MG63 (cell line): Measurements from ENCODE around the gene DMKN. TPM values are rescaled to one million over a fixed set of nuclear protein-coding genes. Genes with fewer than 3 reads are reported as not detected.
"Not testable (repeated sequence)": the region's sequence is repeated elsewhere in the genome, so short reads cannot be mapped to it uniquely, and the experiment has no call there.

Experiments
- DNase-seq: peaks from one replicate; pipeline ENCODE4 v3.0.0-alpha.2; 2020
- H3K27me3 ChIP-seq: fragments of 250-450 bp; sonication (Bioruptor Pico); 2 replicates; pipeline ENCODE4 v1.5.1; 2020; ENCODE audit warnings: mild to moderate bottlenecking, moderate library complexity
- H3K36me3 ChIP-seq: fragments of 250-450 bp; sonication (Bioruptor Pico); 2 replicates; pipeline ENCODE4 v1.5.1; 2020; ENCODE audit warnings: mild to moderate bottlenecking, moderate library complexity
- H3K4me3 ChIP-seq: fragments of 250-450 bp; sonication (Bioruptor Pico); 2 replicates; pipeline ENCODE4 v1.5.1; 2020; ENCODE audit warnings: mild to moderate bottlenecking, moderate library complexity
- H3K9me3 ChIP-seq: fragments of 250-450 bp; sonication (Bioruptor Pico); 2 replicates; pipeline ENCODE4 v1.5.1; 2020; ENCODE audit warnings: mild to moderate bottlenecking, moderate library complexity
- total RNA-seq: library from RNA; depleted of rRNA; stranded (reverse); fragments of >200 nt; shearing (Covaris generic); gene quantifications from 2 replicates; pipeline ENCODE4 v1.2.3, GENCODE V29; 2014; ENCODE audit warnings: low replicate concordance

DMKN gene
- total RNA-seq, 1 experiment from 2014 or later = not detected

DNA sequence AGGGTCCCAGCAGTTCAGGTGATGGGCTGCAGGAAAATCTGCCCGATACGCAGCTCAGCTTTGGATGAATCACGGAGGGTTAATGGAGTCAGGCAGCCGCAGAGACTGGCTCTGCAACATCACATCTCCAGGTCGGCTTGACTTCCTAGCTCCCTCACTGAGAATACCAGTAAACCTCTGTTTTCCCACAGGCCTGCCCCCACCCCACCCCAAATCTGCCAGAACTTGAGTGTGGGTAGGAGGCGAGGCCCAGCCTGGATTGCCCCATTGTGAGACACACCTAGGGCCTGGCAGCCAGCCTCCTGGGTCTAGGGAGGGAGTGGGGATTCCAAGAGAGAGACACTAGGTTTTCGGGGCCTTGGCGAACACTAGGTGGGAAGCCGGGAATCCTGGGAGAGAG lies 19.5 kb downstream of the DMKN start:
- Histone ChIP-seq H3K27me3 (peaks cover 34% of the 10 kb centered on the region), H3K36me3 (no peaks in the 10 kb centered on the region), H3K4me3 (no peak overlapping the region), H3K9me3 (no peaks in the 10 kb centered on the region)
- DNase-seq = no peak

GRCh38 chr19:35491836-35492360 lies 21.6 kb downstream of the DMKN start:
- no peak for DNase-seq
- Histone ChIP-seq H3K9me3 (no peaks in the 10 kb centered on the region), H3K36me3 (no peaks in the 10 kb centered on the region), H3K4me3 (no peak overlapping the region), H3K27me3 (peaks cover 53% of the 10 kb centered on the region)

GRCh38 chr19:35490364-35490763 lies 23.1 kb downstream of the DMKN start, which contains the start of gene KRTDAP:
Gene KRTDAP (minus strand): TSS chr19:35490464. CDS start chr19:35490442, 22 bp downstream.
- no peaks in the 10 kb centered on the region for H3K9me3 ChIP-seq
- no peak for DNase-seq
- peaks cover 61% of the 10 kb centered on the region for H3K27me3 ChIP-seq
- no peak within 1 kb of the TSS for H3K4me3 ChIP-seq
- H3K36me3 ChIP-seq = no peaks in the 10 kb centered on the region

- no peak for DNase-seq
- H3K4me3 ChIP-seq = no peak overlapping the region
- H3K27me3 ChIP-seq = peaks cover 61% of the 10 kb centered on the region
- no peaks in the 10 kb centered on the region for H3K9me3 ChIP-seq
- H3K36me3 ChIP-seq = no peaks in the 10 kb centered on the region
Measured at GRCh38 chr19:35488677-35489076, 24.8 kb downstream of the DMKN start.

DNA sequence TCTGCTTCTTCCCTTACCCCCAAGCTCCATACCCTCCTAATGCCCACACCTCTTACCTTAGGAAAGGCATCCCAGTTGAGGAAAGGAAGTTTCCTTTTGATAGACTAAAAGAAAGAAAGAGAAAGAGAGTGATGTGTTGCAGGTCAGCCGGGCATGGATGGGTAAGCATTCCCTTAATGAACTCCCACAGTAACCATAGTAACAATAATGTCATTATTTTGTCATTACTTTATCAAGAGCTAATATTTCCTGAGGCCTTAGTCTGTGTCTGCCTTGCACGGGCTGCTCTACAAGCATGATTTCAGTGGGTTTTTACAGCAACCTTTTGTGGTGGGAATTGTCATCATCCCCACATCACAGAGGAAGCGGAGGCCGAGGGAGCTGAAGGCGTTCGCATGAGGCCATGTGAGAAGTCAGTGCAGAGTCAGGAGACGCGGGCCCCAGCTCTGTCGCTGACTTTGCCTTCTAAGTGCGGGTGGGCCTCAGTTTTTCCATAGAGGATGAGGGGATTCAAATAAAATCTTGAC lies 25.7 kb downstream of the DMKN start:
- H3K27me3 ChIP-seq = peaks cover 57% of the 10 kb centered on the region
- no peaks in the 10 kb centered on the region for H3K36me3 ChIP-seq
- H3K4me3 ChIP-seq = no peak overlapping the region
- no peaks in the 10 kb centered on the region for H3K9me3 ChIP-seq
- no peak for DNase-seq

DNA sequence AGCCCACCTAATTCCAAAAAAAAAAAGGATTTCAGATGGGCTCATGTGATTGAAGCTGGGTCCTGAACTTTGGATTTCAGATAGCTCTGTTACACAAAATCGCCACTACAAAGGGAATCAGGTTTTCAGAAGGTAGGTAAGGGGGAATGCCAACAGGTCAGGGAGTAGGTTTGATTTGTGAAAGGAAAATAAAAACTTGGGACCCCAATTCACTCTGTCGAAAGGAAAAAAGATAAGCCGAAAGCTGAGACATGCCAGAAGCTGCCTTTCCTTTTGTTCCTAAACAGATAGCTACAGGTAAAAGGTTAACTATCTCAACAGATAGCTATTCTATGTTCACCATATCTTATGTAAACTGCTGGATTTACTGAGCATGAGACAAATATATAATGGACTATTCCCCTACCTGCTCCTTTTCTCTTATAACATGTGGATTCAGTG lies 27.2 kb downstream of the DMKN start:
- no peak for DNase-seq
- H3K27me3 ChIP-seq = peaks cover 48% of the 10 kb centered on the region
- no peaks in the 10 kb centered on the region for H3K36me3 ChIP-seq
- no peak overlapping the region for H3K4me3 ChIP-seq
- H3K9me3 ChIP-seq = no peaks in the 10 kb centered on the region

DNA sequence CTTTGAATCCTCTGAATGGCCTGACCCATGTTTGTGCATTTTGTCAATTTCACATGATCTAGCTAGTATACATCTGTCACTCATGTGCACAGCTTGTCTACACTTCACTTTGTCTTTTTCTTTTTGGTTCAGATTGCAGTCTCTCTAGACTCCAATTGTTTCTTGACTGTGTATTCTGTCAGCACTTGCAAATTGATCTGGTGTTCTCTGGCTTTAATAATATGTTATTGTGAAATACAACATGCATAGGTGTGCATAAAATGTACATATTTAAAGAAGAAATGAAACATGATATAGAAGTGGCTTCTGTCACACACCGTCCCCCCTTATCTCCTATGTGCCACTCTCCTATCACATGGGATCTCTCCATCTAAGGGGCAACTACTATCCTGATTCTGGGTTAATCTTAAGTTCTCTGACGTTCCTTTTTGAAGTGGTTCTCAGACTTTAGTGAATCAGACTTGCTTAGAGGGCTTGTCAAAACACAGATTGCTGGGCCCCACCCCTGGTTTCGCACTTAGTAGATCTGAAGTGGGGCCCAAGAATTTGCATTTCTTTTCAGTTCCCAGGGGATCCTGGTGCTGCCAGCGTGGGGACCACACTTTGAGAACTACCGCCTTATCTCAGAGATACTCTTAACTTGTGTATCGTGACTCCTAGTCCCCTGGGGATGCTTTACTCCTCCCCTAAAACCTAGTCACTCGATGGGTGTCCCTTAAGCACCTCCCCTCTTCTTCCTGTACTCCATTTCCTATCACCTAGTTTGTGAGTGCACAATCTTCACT lies 29.0 kb downstream of the DMKN start:
- peaks cover 41% of the 10 kb centered on the region for H3K27me3 ChIP-seq
- no peaks in the 10 kb centered on the region for H3K36me3 ChIP-seq
- H3K9me3 ChIP-seq = no peaks in the 10 kb centered on the region
- no peak overlapping the region for H3K4me3 ChIP-seq
- no peak for DNase-seq

DNA sequence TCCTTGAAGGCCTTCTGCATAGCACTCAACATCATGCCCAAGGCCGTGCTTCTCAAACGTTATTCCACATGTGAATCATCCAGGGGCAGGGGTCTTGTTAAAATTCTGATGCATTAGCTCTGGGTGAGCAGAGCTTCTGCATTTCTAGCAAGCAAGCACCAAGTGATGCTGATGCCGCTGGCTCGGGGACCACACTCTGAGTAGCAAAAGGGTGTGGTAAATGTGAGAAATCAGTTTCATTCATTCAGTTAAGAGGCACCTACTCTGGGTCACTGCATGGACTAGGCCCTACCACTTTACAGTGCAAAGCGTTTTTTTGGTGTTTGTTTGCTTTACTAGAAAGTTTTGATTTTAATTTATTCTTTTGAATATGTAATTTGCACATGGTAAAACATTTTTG lies 30.4 kb downstream of the DMKN start:
- no peaks in the 10 kb centered on the region for H3K36me3 ChIP-seq
- H3K4me3 ChIP-seq = no peak overlapping the region
- no peak for DNase-seq
- peaks cover 31% of the 10 kb centered on the region for H3K27me3 ChIP-seq
- H3K9me3 ChIP-seq = no peaks in the 10 kb centered on the region

GRCh38 chr19:35478794-35479677 lies 34.4 kb downstream of the DMKN start:
- Histone ChIP-seq H3K27me3 (peaks cover 12% of the 10 kb centered on the region; the same call in 1 of the 2 replicates), H3K36me3 (no peaks in the 10 kb centered on the region), H3K9me3 (no peaks in the 10 kb centered on the region), H3K4me3 (no peak overlapping the region)
- no peak for DNase-seq

DNA sequence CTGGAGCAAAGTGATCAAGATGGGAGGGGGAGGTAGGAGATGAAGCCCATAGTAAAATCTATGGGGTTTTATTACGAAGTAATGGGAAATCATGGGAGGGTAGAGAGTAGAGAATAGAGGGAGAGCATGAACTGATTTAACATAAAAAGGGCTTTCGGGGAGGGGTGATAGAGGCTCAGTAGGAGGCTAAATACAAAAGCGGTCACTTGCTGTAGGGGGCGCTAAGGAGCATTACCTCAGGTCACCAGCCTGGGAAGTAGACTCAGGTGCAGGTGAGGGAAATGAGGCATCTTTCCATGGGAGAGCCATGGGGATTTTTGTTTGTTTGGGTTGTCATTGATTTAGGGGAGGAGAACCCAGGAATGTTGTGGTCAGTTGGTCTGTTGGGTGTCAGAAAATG lies 37.3 kb downstream of the DMKN start:
- no peaks in the 10 kb centered on the region for H3K9me3 ChIP-seq
- DNase-seq = no peak
- H3K27me3 ChIP-seq = 0 out of 2 replicates have a peak, but pooled peaks cover 5% of the 10 kb centered on the region
- no peaks in the 10 kb centered on the region for H3K36me3 ChIP-seq
- no peak overlapping the region for H3K4me3 ChIP-seq

- H3K9me3 ChIP-seq, H3K36me3 ChIP-seq, H3K4me3 ChIP-seq, H3K27me3 ChIP-seq, DNase-seq: not testable (repeated sequence)
Measured at GRCh38 chr19:35474594-35474993, 38.9 kb downstream of the DMKN start.

- H3K36me3 ChIP-seq = no peaks in the 10 kb centered on the region
- peaks cover 2% of the 10 kb centered on the region; the same call in 1 of the 2 replicates for H3K27me3 ChIP-seq
- no peak for DNase-seq
- H3K4me3 ChIP-seq = no peak overlapping the region
- no peaks in the 10 kb centered on the region for H3K9me3 ChIP-seq
Measured at GRCh38 chr19:35474104-35474503, 39.3 kb downstream of the DMKN start.

DNA sequence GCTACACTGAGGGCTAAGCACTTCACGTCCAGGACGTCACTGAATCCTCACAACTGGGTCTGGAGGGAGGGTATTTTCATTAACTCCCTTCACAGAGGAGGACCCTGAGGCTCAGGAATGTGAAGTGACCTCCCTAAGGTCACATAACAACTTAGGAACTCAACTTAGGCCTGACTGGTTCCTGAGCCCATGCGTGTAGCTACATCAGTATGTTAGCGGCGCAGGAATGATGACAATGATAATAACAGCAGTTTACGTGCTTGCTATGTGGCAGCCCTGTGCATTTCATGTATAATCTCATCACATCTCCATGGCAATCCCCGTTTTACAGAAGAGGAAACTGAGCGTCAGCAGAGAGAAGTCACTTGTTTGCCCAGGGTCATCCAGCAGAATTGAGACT lies 41.5 kb downstream of the DMKN start:
- DNase-seq = no peak
- H3K36me3 ChIP-seq = no peaks in the 10 kb centered on the region
- H3K27me3 ChIP-seq = no peaks in the 10 kb centered on the region; the same call in 1 of the 2 replicates
- H3K9me3 ChIP-seq = no peaks in the 10 kb centered on the region
- no peak overlapping the region for H3K4me3 ChIP-seq

- not testable (repeated sequence) for DNase-seq, H3K36me3 ChIP-seq, H3K4me3 ChIP-seq, H3K27me3 ChIP-seq, H3K9me3 ChIP-seq
Measured at GRCh38 chr19:35471075-35471474, 42.4 kb downstream of the DMKN start.

DNA sequence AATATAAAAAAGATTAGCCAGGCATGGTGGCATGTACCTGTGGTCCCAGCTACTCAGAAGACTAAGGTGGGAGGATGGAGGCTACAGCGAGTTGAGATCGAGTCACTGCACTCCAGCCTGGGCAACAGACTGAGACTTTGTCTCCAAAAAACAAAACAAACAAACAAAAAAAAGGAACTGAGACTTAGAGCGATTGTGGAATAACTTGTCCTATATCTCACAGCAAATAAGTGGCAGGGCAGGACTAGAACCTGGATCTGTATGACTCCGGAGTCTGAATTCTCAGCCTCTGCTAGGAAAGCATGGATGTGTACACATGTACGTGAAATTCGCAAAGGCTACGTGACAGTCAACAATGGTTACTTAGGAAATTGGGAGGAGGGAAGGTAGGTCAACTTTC lies 43.3 kb downstream of the DMKN start:
- H3K9me3 ChIP-seq = no peaks in the 10 kb centered on the region
- no peaks in the 10 kb centered on the region for H3K36me3 ChIP-seq
- DNase-seq = no peak
- no peak overlapping the region for H3K4me3 ChIP-seq
- peaks cover 5% of the 10 kb centered on the region for H3K27me3 ChIP-seq

DNA sequence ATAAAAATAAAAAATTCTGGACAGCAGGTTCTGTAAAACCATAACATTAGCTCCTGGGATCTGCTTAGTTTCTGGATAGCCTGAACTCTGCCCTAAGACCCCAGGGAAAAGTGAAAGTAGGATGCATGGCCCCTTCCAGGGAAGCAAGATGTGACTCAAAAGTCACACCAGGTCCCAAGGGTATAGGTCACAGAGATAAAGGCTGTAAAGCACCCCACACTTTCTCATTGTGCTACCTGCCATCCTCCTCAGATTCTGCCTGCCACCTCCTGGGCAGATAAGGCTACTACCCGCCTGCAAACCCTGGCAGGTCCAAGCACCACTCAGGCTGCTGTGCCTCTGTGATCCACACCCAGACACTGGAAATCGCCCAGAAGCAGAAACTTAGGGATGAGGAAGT lies 44.8 kb downstream of the DMKN start:
- peaks cover 5% of the 10 kb centered on the region for H3K27me3 ChIP-seq
- DNase-seq = peak; percentile 23

GRCh38 chr19:35466259-35466658 lies 47.2 kb downstream of the DMKN start:
- no peak for DNase-seq
- H3K27me3 ChIP-seq = peaks cover 5% of the 10 kb centered on the region
- H3K36me3 ChIP-seq = no peaks in the 10 kb centered on the region
- no peaks in the 10 kb centered on the region for H3K9me3 ChIP-seq
- no peak overlapping the region for H3K4me3 ChIP-seq

More for the DNA sequence above, 44.8 kb downstream of the DMKN start:
- no peaks in the 10 kb centered on the region for H3K36me3 ChIP-seq
- H3K9me3 ChIP-seq = no peaks in the 10 kb centered on the region
- no peak overlapping the region for H3K4me3 ChIP-seq
